CD4-positive, CD25-positive, alpha-beta regulatory T cell (primary cell): Measurements from ENCODE around the gene HMGN1. TPM values are rescaled to one million over a fixed set of nuclear protein-coding genes. Genes with fewer than 3 reads are reported as not detected.

Experiments
- ATAC-seq, 2 donors: fragments of 150-1000 bp; cut with Tn5 transposase; one replicate each; pipeline ENCODE4 v1.10.0; 2021; ENCODE audit warnings: low read depth in 2 of 2, moderate number of reproducible peaks in 2 of 2, moderate library complexity in 1 of 2
- DNase-seq, 3 donors: peaks; one replicate each; pipeline versions ENCODE4 v3.0.0 to v3.0.0-alpha.2; 2012 to 2022; ENCODE audit warnings: mixed read lengths in 1 of 3
- H3K27ac ChIP-seq: one replicate; pipeline ENCODE4 v1.7.0; 2013; ENCODE audit warnings: mild to moderate bottlenecking, low read length; ENCODE audit not compliant: insufficient read depth, poor library complexity, severe bottlenecking
- H3K27me3 ChIP-seq: one replicate; pipeline ENCODE4 v1.7.0; 2013; ENCODE audit warnings: low read length; ENCODE audit not compliant: control insufficient read depth, insufficient read depth
- H3K36me3 ChIP-seq: one replicate; pipeline ENCODE4 v1.7.0; 2013; ENCODE audit warnings: mild to moderate bottlenecking, low read length, moderate library complexity; ENCODE audit not compliant: control insufficient read depth, insufficient read depth
- H3K4me1 ChIP-seq: 2 replicates; pipeline ENCODE4 v1.7.0; 2013; ENCODE audit warnings: mild to moderate bottlenecking, low read length; ENCODE audit not compliant: insufficient read depth, control insufficient read depth, poor library complexity, severe bottlenecking
- H3K4me3 ChIP-seq: one replicate; pipeline ENCODE4 v1.7.0; 2013; ENCODE audit warnings: low read depth, mild to moderate bottlenecking, low read length, moderate library complexity
- H3K9me3 ChIP-seq, 2 experiments: 1 replicate in 1 of 2; 2 replicates in 1 of 2; pipeline ENCODE4 v1.7.0; 2013; ENCODE audit warnings: low read length in 2 of 2, mild to moderate bottlenecking in 1 of 2, moderate library complexity in 1 of 2; ENCODE audit not compliant: control insufficient read depth in 2 of 2
- H3K27ac Mint-ChIP-seq, 3 donors: one replicate each; pipeline ENCODE4 v1.8.0; 2020 to 2022; ENCODE audit warnings: mild to moderate bottlenecking in 3 of 3, mixed read lengths in 3 of 3, moderate library complexity in 2 of 3
- H3K27me3 Mint-ChIP-seq: one replicate; pipeline ENCODE4 v1.8.0; 2022; ENCODE audit warnings: mild to moderate bottlenecking, mixed read lengths
- H3K36me3 Mint-ChIP-seq: one replicate; pipeline ENCODE4 v1.8.0; 2020; ENCODE audit warnings: mixed read lengths
- H3K4me1 Mint-ChIP-seq, 4 donors: one replicate each; pipeline ENCODE4 v1.8.0; 2020 to 2022; ENCODE audit warnings: mixed read lengths in 4 of 4, mild to moderate bottlenecking in 1 of 4
- H3K4me3 Mint-ChIP-seq, 4 donors: one replicate each; pipeline ENCODE4 v1.8.0; 2020 to 2022; ENCODE audit warnings: mild to moderate bottlenecking in 4 of 4, mixed read lengths in 4 of 4, moderate library complexity in 3 of 4
- H3K9me3 Mint-ChIP-seq, 7 donors: one replicate each; pipeline ENCODE4 v1.8.0; 2020 to 2022; ENCODE audit warnings: mixed read lengths in 7 of 7, mild to moderate bottlenecking in 3 of 7, moderate library complexity in 2 of 7
- polyA plus RNA-seq, 4 donors: library from polyadenylated mRNA; unstranded; fragments of 300-500 nt; fragmentation: Illumina TruSeq; gene quantifications; one replicate each; pipeline ENCODE4 v1.2.3, GENCODE V29; 2021
- total RNA-seq: library from RNA; stranded (reverse); gene quantifications from one replicate; pipeline ENCODE4 v1.2.3, GENCODE V29; 2022

HMGN1 gene
- total and polyA plus RNA-seq, 5 donors from 2014 or later = 168 to 249 (median 186) TPM

- H3K27me3 ChIP-seq = peaks cover 3% of the 10 kb centered on the region
- H3K4me1 ChIP-seq = no peaks in the 10 kb centered on the region
- DNase-seq (no peak), ATAC-seq (no peak)
- no peak overlapping the region for H3K4me3 Mint-ChIP-seq
- H3K36me3 Mint-ChIP-seq = peaks cover 11% of the 10 kb centered on the region
- H3K9me3 Mint-ChIP-seq = peaks cover 0 to 2% (median 0%) of the 10 kb centered on the region in 7 donors
- H3K27me3 Mint-ChIP-seq = peaks cover 27% of the 10 kb centered on the region
- H3K9me3 ChIP-seq = no peaks in the 10 kb centered on the region
- peaks cover 0 to 3% (median 0%) of the 10 kb centered on the region in 4 donors for H3K4me1 Mint-ChIP-seq
- no peak overlapping the region for H3K27ac Mint-ChIP-seq
- H3K4me3 ChIP-seq = no peak overlapping the region
- H3K27ac ChIP-seq = no peak overlapping the region
- H3K36me3 ChIP-seq = no peaks in the 10 kb centered on the region
These were observed 17.7 kb upstream of the HMGN1 start for GRCh38 chr21:39366563-39366962.

- no peaks in the 10 kb centered on the region for H3K9me3 ChIP-seq
- H3K4me1 ChIP-seq = no peaks in the 10 kb centered on the region
- no peak for DNase-seq
- ATAC-seq = no peak
- H3K27me3 Mint-ChIP-seq = peaks cover 24% of the 10 kb centered on the region
- H3K27me3 ChIP-seq = no peaks in the 10 kb centered on the region
- H3K36me3 Mint-ChIP-seq = peaks cover 11% of the 10 kb centered on the region
- no peaks in the 10 kb centered on the region for H3K4me1 Mint-ChIP-seq
- H3K9me3 Mint-ChIP-seq = peaks cover 0 to 2% (median 0%) of the 10 kb centered on the region in 7 donors
- H3K27ac ChIP-seq = no peak overlapping the region
- H3K36me3 ChIP-seq = no peaks in the 10 kb centered on the region
- no peak overlapping the region for H3K4me3 Mint-ChIP-seq
- no peak overlapping the region for H3K4me3 ChIP-seq
- H3K27ac Mint-ChIP-seq = no peak overlapping the region
These were observed 16.1 kb upstream of the HMGN1 start for GRCh38 chr21:39364949-39365348.

- Histone ChIP-seq H3K9me3 (no peaks in the 10 kb centered on the region), H3K27me3 (no peaks in the 10 kb centered on the region), H3K4me3 (no peak overlapping the region), H3K36me3 (no peaks in the 10 kb centered on the region), H3K27ac (no peak overlapping the region), H3K4me1 (no peaks in the 10 kb centered on the region)
- Mint-ChIP-seq H3K9me3 (peaks cover 0 to 2% (median 0%) of the 10 kb centered on the region in 7 donors), H3K27ac (no peak overlapping the region), H3K4me1 (no peaks in the 10 kb centered on the region), H3K27me3 (peaks cover 23% of the 10 kb centered on the region), H3K4me3 (no peak overlapping the region), H3K36me3 (peaks cover 11% of the 10 kb centered on the region)
- DNase-seq = no peak
- no peak for ATAC-seq
These were observed 15.0 kb upstream of the HMGN1 start for GRCh38 chr21:39363607-39364555.

- Histone ChIP-seq H3K9me3 (no peaks in the 10 kb centered on the region), H3K27me3 (peaks cover 4% of the 10 kb centered on the region), H3K27ac (no peak overlapping the region), H3K4me1 (no peaks in the 10 kb centered on the region), H3K36me3 (no peaks in the 10 kb centered on the region), H3K4me3 (no peak overlapping the region)
- peaks cover 10% of the 10 kb centered on the region for H3K36me3 Mint-ChIP-seq
- peaks cover 0 to 2% (median 0%) of the 10 kb centered on the region in 7 donors for H3K9me3 Mint-ChIP-seq
- DNase-seq = no peak
- H3K27me3 Mint-ChIP-seq = peaks cover 21% of the 10 kb centered on the region
- no peak overlapping the region for H3K4me3 Mint-ChIP-seq
- no peak for ATAC-seq
- H3K27ac Mint-ChIP-seq = no peak overlapping the region
- no peaks in the 10 kb centered on the region for H3K4me1 Mint-ChIP-seq
These were observed 13.8 kb upstream of the HMGN1 start for GRCh38 chr21:39362733-39363132.

DNA sequence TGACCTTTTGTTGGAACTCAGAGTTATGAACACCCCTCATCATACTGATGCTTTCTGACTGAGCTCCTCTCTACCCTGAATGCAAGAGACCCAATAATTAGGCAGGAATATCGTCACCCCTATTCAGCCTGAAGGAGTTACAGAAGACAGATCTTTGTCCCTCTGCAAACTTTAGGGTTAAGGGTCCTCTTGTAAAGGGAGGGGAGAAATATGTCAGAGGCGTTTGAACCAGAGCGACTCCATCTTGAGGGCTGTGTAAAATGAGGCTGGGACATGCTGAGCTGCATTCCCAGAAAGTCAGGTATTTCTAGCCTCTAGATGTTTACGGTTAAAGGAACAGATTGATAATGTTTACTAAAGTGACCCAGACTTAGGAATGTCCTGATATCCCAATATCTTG is 10.5 kb upstream of the HMGN1 start:
- H3K27me3 Mint-ChIP-seq = peaks cover 28% of the 10 kb centered on the region

DNA sequence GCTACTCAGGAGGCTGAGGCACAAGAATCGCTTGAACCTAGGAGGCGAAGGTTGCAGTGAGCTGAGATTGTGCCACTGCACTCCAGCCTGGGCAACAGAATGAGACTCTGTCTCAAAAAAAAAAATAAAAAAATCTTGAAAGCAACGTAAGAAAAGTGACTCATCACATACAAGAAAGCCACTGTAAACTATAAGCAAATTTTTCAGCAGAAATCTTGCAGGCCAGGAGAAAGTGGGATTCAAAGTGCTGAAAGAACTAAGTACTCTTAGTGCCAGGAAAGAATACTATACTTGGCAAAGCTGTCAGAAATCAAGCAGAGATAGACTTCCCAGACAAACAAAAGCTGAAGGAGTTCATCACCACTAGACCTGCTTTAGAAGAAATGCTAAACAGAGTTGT is 4.4 kb upstream of the HMGN1 start:
- no peak for ATAC-seq
- Histone ChIP-seq H3K4me1 (peaks cover 6% of the 10 kb centered on the region), H3K36me3 (no peaks in the 10 kb centered on the region), H3K27me3 (peaks cover 3% of the 10 kb centered on the region), H3K9me3 (no peaks in the 10 kb centered on the region), H3K4me3 (no peak overlapping the region), H3K27ac (no peak overlapping the region)
- Mint-ChIP-seq H3K9me3 (peaks cover 0 to 2% (median 0%) of the 10 kb centered on the region in 7 donors), H3K27me3 (peaks cover 37% of the 10 kb centered on the region), H3K36me3 (no peaks in the 10 kb centered on the region), H3K4me3 (no peak overlapping the region), H3K4me1 (peaks cover 0 to 13% (median 6%) of the 10 kb centered on the region in 4 donors), H3K27ac (no peak overlapping the region)
- no peak for DNase-seq

More for the DNA sequence above, 10.5 kb upstream of the HMGN1 start:
- H3K4me3 ChIP-seq = no peak overlapping the region
- no peak overlapping the region for H3K27ac ChIP-seq
- Mint-ChIP-seq H3K4me1 (no peaks in the 10 kb centered on the region), H3K9me3 (peaks cover 0 to 1% (median 0%) of the 10 kb centered on the region in 7 donors), H3K4me3 (no peak overlapping the region), H3K36me3 (peaks cover 5% of the 10 kb centered on the region), H3K27ac (no peak overlapping the region)
- no peak for DNase-seq
- ATAC-seq = no peak
- no peaks in the 10 kb centered on the region for H3K36me3 ChIP-seq
- no peaks in the 10 kb centered on the region for H3K4me1 ChIP-seq
- H3K27me3 ChIP-seq = peaks cover 6% of the 10 kb centered on the region
- H3K9me3 ChIP-seq = no peaks in the 10 kb centered on the region

- H3K27ac ChIP-seq = peak overlapping the region; percentile 88
- H3K27me3 Mint-ChIP-seq = peaks cover 25% of the 10 kb centered on the region
- H3K9me3 ChIP-seq = no peaks in the 10 kb centered on the region
- peak overlapping the region; percentile 61 to 97 (median 88) for H3K27ac Mint-ChIP-seq
- peaks cover 9% of the 10 kb centered on the region for H3K36me3 ChIP-seq
- peaks cover 21 to 37% (median 29%) of the 10 kb centered on the region in 4 donors for H3K4me1 Mint-ChIP-seq
- peaks cover 11% of the 10 kb centered on the region for H3K36me3 Mint-ChIP-seq
- peaks cover 0 to 2% (median 0%) of the 10 kb centered on the region in 7 donors for H3K9me3 Mint-ChIP-seq
- DNase-seq (no peak), ATAC-seq (no peak)
- peaks cover 31% of the 10 kb centered on the region for H3K4me1 ChIP-seq
- peak overlapping the region; percentile 86 for H3K4me3 ChIP-seq
- peak overlapping the region; percentile 96 to 98 (median 97) for H3K4me3 Mint-ChIP-seq
- H3K27me3 ChIP-seq = peaks cover 2% of the 10 kb centered on the region
These were observed 1.5 kb upstream of the HMGN1 start for GRCh38 chr21:39350094-39351005.
